A549 (cell line): Measurements from ENCODE around the gene RBM11.

Source experiments
- CHD2 ChIP-seq: fragments of 150-350 bp; IDR thresholded peaks from 2 replicates; pipeline ENCODE4 v1.6.1; 2014; ENCODE audit warnings: low read length; ENCODE audit not compliant: partially characterized antibody
- CTCF ChIP-seq: fragments of >200 bp; sonication (Bioruptor Twin); formaldehyde crosslinking; IDR thresholded peaks from 3 replicates; pipeline ENCODE4 v1.5.1; 2016
- EP300 ChIP-seq, 2 experiments: fragments of >200 bp; sonication (Bioruptor Twin); formaldehyde crosslinking; IDR thresholded peaks; 2 replicates in 1 of 2; 3 replicates in 1 of 2; pipeline ENCODE4 v1.6.1; 2016 to 2017
- FOSL2 ChIP-seq, 2 experiments: fragments of 450-650 bp in 1 of 2; fragments of >200 bp in 1 of 2; sonication (Bioruptor Twin) in 1 of 2; formaldehyde crosslinking; IDR thresholded peaks; 2 replicates each; pipeline versions ENCODE4 v1.5.0 to v1.6.1; 2016 to 2020; ENCODE audit warnings: mild to moderate bottlenecking in 1 of 2, moderate library complexity in 1 of 2
- MAX ChIP-seq: IDR thresholded peaks from 2 replicates; pipeline ENCODE4 v1.6.1; 2012
- MYC ChIP-seq: IDR thresholded peaks from 2 replicates; pipeline ENCODE4 v1.6.1; 2012; ENCODE audit warnings: mild to moderate bottlenecking, inconsistent platforms, low read length, improper control_type of control experiment, borderline replicate concordance
- NR3C1 ChIP-seq: fragments of >200 bp; sonication (Bioruptor Twin); formaldehyde crosslinking; IDR thresholded peaks from 3 replicates; pipeline ENCODE4 v1.6.1; 2017
- PBX3 ChIP-seq: IDR thresholded peaks from 2 replicates; pipeline ENCODE4 v1.6.1; 2012
- RCOR1 ChIP-seq: fragments of 150-350 bp; IDR thresholded peaks from 2 replicates; pipeline ENCODE4 v1.6.1; 2014; ENCODE audit warnings: antibody characterized with exemption, low read length, low read depth
- RNF2 ChIP-seq: fragments of 200-600 bp; sonication (generic); IDR thresholded peaks from 2 replicates; pipeline ENCODE4 v1.6.1; 2016; ENCODE audit warnings: low read depth, mild to moderate bottlenecking, antibody characterized with exemption, moderate library complexity, borderline replicate concordance
- SMC3 ChIP-seq: fragments of >200 bp; sonication (Bioruptor Twin); formaldehyde crosslinking; IDR thresholded peaks from 3 replicates; pipeline ENCODE4 v1.6.1; 2018; ENCODE audit warnings: inconsistent platforms
- ZC3H11A ChIP-seq: fragments of 450-650 bp; IDR thresholded peaks from 2 replicates; pipeline ENCODE4 v1.6.1; 2014; ENCODE audit warnings: antibody characterized with exemption, mild to moderate bottlenecking
- ZFP36 ChIP-seq: fragments of 450-650 bp; IDR thresholded peaks from 2 replicates; pipeline ENCODE4 v1.6.1; 2014; ENCODE audit warnings: borderline replicate concordance; ENCODE audit not compliant: partially characterized antibody
- TF ChIP-seq, protein P1 (sequence below): fragments of 200-600 bp; sonication (generic); IDR thresholded peaks from 2 replicates; pipeline ENCODE4 v1.6.1; 2016; ENCODE audit warnings: antibody characterized with exemption, mild to moderate bottlenecking, moderate library complexity

GRCh38 chr21:14223365-14223764 is 7.4 kb downstream of the RBM11 start:
- TF ChIP-seq MYC, result no peak
- no peak for TF ChIP-seq CTCF
- TF ChIP-seq SMC3, result no peak
- TF ChIP-seq CHD2, result no peak
- TF ChIP-seq EP300 (IDR thresholded peaks at IDR 0.05), result no peak
- TF ChIP-seq FOSL2 (IDR thresholded peaks at IDR 0.05), result no peak
- no peak for TF ChIP-seq FOSL2 (CRISPR knock-in tag; IDR thresholded peaks at IDR 0.05)
- no peak for TF ChIP-seq ZC3H11A
- no peak for TF ChIP-seq RNF2
- TF ChIP-seq ZFP36, result no peak
- TF ChIP-seq PBX3, result no peak
- TF ChIP-seq NR3C1, result no peak
- TF ChIP-seq, protein P1, sequence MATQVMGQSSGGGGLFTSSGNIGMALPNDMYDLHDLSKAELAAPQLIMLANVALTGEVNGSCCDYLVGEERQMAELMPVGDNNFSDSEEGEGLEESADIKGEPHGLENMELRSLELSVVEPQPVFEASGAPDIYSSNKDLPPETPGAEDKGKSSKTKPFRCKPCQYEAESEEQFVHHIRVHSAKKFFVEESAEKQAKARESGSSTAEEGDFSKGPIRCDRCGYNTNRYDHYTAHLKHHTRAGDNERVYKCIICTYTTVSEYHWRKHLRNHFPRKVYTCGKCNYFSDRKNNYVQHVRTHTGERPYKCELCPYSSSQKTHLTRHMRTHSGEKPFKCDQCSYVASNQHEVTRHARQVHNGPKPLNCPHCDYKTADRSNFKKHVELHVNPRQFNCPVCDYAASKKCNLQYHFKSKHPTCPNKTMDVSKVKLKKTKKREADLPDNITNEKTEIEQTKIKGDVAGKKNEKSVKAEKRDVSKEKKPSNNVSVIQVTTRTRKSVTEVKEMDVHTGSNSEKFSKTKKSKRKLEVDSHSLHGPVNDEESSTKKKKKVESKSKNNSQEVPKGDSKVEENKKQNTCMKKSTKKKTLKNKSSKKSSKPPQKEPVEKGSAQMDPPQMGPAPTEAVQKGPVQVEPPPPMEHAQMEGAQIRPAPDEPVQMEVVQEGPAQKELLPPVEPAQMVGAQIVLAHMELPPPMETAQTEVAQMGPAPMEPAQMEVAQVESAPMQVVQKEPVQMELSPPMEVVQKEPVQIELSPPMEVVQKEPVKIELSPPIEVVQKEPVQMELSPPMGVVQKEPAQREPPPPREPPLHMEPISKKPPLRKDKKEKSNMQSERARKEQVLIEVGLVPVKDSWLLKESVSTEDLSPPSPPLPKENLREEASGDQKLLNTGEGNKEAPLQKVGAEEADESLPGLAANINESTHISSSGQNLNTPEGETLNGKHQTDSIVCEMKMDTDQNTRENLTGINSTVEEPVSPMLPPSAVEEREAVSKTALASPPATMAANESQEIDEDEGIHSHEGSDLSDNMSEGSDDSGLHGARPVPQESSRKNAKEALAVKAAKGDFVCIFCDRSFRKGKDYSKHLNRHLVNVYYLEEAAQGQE, result no peak
- TF ChIP-seq MAX, result no peak
- TF ChIP-seq RCOR1, result no peak
